HepG2 (cell line): ENCODE results near the gene API5. TPM values are rescaled to one million over a fixed set of nuclear protein-coding genes. Genes with fewer than 3 reads are reported as not detected.
A peak's percentile ranks its signal among the peaks of the same experiment; 100 is the strongest.

Source experiments
- FOXK2 ChIP-seq: fragments of 450-650 bp; IDR thresholded peaks from 2 replicates; pipeline ENCODE4 v1.6.1; 2016
- HNF1A ChIP-seq, 2 experiments: sonication (generic) in 1 of 2; formaldehyde crosslinking in 1 of 2; IDR thresholded peaks; 2 replicates each; pipeline versions ENCODE4 v1.4.0 to v1.6.1; 2016 to 2020; ENCODE audit warnings: borderline replicate concordance in 1 of 2, low read depth in 1 of 2, mild to moderate bottlenecking in 1 of 2, missing genetic modification reagents in 1 of 2
- ISL2 ChIP-seq: sonication (generic); formaldehyde crosslinking; IDR thresholded peaks from 2 replicates; pipeline ENCODE4 v1.5.0; 2020; ENCODE audit warnings: missing genetic modification reagents
- MAZ ChIP-seq, 2 experiments: sonication (generic) in 1 of 2; formaldehyde crosslinking in 1 of 2; IDR thresholded peaks; 2 replicates each; pipeline versions ENCODE4 v1.5.0 to v1.6.1; 2012 to 2020; ENCODE audit warnings: low read depth in 2 of 2, mild to moderate bottlenecking in 2 of 2, borderline replicate concordance in 1 of 2, improper control_type of control experiment in 1 of 2, low read length in 1 of 2, missing genetic modification reagents in 1 of 2, moderate library complexity in 1 of 2
- ZNF292 ChIP-seq: sonication (generic); formaldehyde crosslinking; IDR thresholded peaks from 2 replicates; pipeline ENCODE4 v1.8.1; 2022; ENCODE audit warnings: mild to moderate bottlenecking, low read depth, missing genetic modification reagents, borderline replicate concordance
- ZNF564 ChIP-seq: sonication (generic); formaldehyde crosslinking; IDR thresholded peaks from 2 replicates; pipeline ENCODE4 v1.8.1; 2023; ENCODE audit warnings: mild to moderate bottlenecking, missing genetic modification reagents
- ZNF713 ChIP-seq: sonication (generic); formaldehyde crosslinking; IDR thresholded peaks from 2 replicates; pipeline ENCODE4 v1.4.0; 2020; ENCODE audit warnings: mild to moderate bottlenecking, missing genetic modification reagents
- polyA plus RNA-seq, 8 experiments: library from polyadenylated mRNA; depleted of rRNA in 3 of 8; stranded (reverse) in 7 of 8; unstranded in 1 of 8; fragments of >200 nt; fragmentation: Illumina TruSeq in 4 of 8; extraction: Trizol in 4 of 8; gene quantifications; 2 replicates each; pipeline versions ENCODE4 v1.2.1 to v1.2.3, GENCODE V29; 2011 to 2016; ENCODE audit warnings: low read depth in 4 of 8, missing spikeins in 1 of 8, mixed read lengths in 1 of 8; ENCODE audit not compliant: insufficient read depth in 1 of 8
- total RNA-seq, 5 experiments: library from RNA; depleted of rRNA; stranded (reverse); fragments of >200 nt; fragmentation: Illumina TruSeq; extraction: Trizol; gene quantifications; 2 replicates each; pipeline ENCODE4 v1.2.3, GENCODE V29; 2016; ENCODE audit warnings: low read depth in 1 of 5
- TF ChIP-seq, protein P1 (sequence below): sonication (generic); formaldehyde crosslinking; IDR thresholded peaks from 2 replicates; pipeline ENCODE4 v1.5.0; 2020; ENCODE audit warnings: mild to moderate bottlenecking, missing genetic modification reagents, borderline replicate concordance
- TF ChIP-seq, protein P2 (sequence below): sonication (generic); formaldehyde crosslinking; IDR thresholded peaks from 2 replicates; pipeline ENCODE4 v1.4.0; 2020; ENCODE audit warnings: missing genetic modification reagents
- TF ChIP-seq, protein P3 (sequence below): sonication (generic); formaldehyde crosslinking; IDR thresholded peaks from 2 replicates; pipeline ENCODE4 v1.8.0; 2022; ENCODE audit warnings: mild to moderate bottlenecking, missing genetic modification reagents, moderate library complexity

Gene API5
- total and polyA plus RNA-seq, 2 of the 13 experiments (the other 11 are each of a cell fraction or from before 2014, with no cell fraction given) = 21.6 to 59.0 TPM

- TF ChIP-seq, protein P1, sequence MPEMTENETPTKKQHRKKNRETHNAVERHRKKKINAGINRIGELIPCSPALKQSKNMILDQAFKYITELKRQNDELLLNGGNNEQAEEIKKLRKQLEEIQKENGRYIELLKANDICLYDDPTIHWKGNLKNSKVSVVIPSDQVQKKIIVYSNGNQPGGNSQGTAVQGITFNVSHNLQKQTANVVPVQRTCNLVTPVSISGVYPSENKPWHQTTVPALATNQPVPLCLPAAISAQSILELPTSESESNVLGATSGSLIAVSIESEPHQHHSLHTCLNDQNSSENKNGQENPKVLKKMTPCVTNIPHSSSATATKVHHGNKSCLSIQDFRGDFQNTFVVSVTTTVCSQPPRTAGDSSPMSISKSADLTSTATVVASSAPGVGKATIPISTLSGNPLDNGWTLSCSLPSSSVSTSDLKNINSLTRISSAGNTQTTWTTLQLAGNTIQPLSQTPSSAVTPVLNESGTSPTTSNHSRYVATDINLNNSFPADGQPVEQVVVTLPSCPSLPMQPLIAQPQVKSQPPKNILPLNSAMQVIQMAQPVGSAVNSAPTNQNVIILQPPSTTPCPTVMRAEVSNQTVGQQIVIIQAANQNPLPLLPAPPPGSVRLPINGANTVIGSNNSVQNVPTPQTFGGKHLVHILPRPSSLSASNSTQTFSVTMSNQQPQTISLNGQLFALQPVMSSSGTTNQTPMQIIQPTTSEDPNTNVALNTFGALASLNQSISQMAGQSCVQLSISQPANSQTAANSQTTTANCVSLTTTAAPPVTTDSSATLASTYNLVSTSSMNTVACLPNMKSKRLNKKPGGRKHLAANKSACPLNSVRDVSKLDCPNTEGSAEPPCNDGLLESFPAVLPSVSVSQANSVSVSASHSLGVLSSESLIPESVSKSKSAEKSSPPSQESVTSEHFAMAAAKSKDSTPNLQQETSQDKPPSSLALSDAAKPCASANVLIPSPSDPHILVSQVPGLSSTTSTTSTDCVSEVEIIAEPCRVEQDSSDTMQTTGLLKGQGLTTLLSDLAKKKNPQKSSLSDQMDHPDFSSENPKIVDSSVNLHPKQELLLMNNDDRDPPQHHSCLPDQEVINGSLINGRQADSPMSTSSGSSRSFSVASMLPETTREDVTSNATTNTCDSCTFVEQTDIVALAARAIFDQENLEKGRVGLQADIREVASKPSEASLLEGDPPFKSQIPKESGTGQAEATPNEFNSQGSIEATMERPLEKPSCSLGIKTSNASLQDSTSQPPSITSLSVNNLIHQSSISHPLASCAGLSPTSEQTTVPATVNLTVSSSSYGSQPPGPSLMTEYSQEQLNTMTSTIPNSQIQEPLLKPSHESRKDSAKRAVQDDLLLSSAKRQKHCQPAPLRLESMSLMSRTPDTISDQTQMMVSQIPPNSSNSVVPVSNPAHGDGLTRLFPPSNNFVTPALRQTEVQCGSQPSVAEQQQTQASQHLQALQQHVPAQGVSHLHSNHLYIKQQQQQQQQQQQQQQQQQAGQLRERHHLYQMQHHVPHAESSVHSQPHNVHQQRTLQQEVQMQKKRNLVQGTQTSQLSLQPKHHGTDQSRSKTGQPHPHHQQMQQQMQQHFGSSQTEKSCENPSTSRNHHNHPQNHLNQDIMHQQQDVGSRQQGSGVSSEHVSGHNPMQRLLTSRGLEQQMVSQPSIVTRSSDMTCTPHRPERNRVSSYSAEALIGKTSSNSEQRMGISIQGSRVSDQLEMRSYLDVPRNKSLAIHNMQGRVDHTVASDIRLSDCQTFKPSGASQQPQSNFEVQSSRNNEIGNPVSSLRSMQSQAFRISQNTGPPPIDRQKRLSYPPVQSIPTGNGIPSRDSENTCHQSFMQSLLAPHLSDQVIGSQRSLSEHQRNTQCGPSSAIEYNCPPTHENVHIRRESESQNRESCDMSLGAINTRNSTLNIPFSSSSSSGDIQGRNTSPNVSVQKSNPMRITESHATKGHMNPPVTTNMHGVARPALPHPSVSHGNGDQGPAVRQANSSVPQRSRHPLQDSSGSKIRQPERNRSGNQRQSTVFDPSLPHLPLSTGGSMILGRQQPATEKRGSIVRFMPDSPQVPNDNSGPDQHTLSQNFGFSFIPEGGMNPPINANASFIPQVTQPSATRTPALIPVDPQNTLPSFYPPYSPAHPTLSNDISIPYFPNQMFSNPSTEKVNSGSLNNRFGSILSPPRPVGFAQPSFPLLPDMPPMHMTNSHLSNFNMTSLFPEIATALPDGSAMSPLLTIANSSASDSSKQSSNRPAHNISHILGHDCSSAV (CRISPR knock-in tag) = no peak
- no peak for TF ChIP-seq ZNF713
- TF ChIP-seq MAZ (IDR thresholded peaks at IDR 0.05; ENCODE audit: borderline replicate concordance, low read depth, low read length) = peak; percentile 79; the same call in 1 of the 2 replicates
- peak; percentile 65; the same call in 1 of the 2 replicates for TF ChIP-seq MAZ (CRISPR knock-in tag; IDR thresholded peaks at IDR 0.05; ENCODE audit: low read depth)
- peak; percentile 31; the same call in 1 of the 2 replicates for TF ChIP-seq HNF1A (IDR thresholded peaks at IDR 0.05; ENCODE audit: low read depth)
- TF ChIP-seq HNF1A (CRISPR knock-in tag; IDR thresholded peaks at IDR 0.05; ENCODE audit: borderline replicate concordance) = peak; percentile 55; the same call in 1 of the 2 replicates
- no peak for TF ChIP-seq ZNF564
- TF ChIP-seq, protein P2, sequence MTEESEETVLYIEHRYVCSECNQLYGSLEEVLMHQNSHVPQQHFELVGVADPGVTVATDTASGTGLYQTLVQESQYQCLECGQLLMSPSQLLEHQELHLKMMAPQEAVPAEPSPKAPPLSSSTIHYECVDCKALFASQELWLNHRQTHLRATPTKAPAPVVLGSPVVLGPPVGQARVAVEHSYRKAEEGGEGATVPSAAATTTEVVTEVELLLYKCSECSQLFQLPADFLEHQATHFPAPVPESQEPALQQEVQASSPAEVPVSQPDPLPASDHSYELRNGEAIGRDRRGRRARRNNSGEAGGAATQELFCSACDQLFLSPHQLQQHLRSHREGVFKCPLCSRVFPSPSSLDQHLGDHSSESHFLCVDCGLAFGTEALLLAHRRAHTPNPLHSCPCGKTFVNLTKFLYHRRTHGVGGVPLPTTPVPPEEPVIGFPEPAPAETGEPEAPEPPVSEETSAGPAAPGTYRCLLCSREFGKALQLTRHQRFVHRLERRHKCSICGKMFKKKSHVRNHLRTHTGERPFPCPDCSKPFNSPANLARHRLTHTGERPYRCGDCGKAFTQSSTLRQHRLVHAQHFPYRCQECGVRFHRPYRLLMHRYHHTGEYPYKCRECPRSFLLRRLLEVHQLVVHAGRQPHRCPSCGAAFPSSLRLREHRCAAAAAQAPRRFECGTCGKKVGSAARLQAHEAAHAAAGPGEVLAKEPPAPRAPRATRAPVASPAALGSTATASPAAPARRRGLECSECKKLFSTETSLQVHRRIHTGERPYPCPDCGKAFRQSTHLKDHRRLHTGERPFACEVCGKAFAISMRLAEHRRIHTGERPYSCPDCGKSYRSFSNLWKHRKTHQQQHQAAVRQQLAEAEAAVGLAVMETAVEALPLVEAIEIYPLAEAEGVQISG (CRISPR knock-in tag) = peak; percentile 99
- TF ChIP-seq ISL2 (CRISPR knock-in tag) = peak; percentile 66; the same call in 1 of the 2 replicates
- 0 out of 2 replicates have a peak, but pooled peaks have one; percentile 25 for TF ChIP-seq ZNF292
- TF ChIP-seq, protein P3, sequence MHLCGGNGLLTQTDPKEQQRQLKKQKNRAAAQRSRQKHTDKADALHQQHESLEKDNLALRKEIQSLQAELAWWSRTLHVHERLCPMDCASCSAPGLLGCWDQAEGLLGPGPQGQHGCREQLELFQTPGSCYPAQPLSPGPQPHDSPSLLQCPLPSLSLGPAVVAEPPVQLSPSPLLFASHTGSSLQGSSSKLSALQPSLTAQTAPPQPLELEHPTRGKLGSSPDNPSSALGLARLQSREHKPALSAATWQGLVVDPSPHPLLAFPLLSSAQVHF = no peak
- TF ChIP-seq FOXK2 = no peak
Observed at GRCh38 chr11:43311791-43312607, at the start of gene API5 (continued).
